GM12878 (cell line): ENCODE measurements around the gene BICDL2. TPM values are rescaled to one million over a fixed set of nuclear protein-coding genes. Genes with fewer than 3 reads are reported as not detected.

Source experiments
- ATAC-seq: fragments of 200-7000 bp; cut with Tn5 transposase; 3 replicates; pipeline ENCODE4 v1.9.1; 2020; ENCODE audit warnings: mild to moderate bottlenecking, moderate library complexity
- BruUV-seq: library from RNA; stranded (reverse); fragments of 400-500 nt; replicated peaks from 2 replicates; lab custom pipeline; 2021; lab: Mats Ljungman, UMichigan
- CTCF ChIA-PET: fragments of 300-600 bp; sonication (Branson Sonifier 250); formaldehyde crosslinking; extraction: SDS; loops from one replicate; lab custom pipeline; 2021; ENCODE audit warnings: inconsistent platforms; lab: Yijun Ruan, JAX
- POLR2A ChIA-PET: fragments of 350-600 bp; formaldehyde crosslinking; extraction: SDS; loops from one replicate; lab custom pipeline; 2021; ENCODE audit warnings: inconsistent platforms; lab: Charles Lee
- RAD21 ChIA-PET: fragments of 300-600 bp; sonication (Branson Sonifier 250); formaldehyde crosslinking; loops from one replicate; lab custom pipeline; 2023; ENCODE audit warnings: antibody characterized with exemption; ENCODE audit not compliant: unreplicated experiment; lab: Charles Lee
- SMC1A ChIA-PET: fragments of 300-600 bp; sonication (Branson Sonifier 250); formaldehyde crosslinking; loops from one replicate; lab custom pipeline; 2023; ENCODE audit not compliant: unreplicated experiment, uncharacterized antibody; lab: Charles Lee
- DNase-seq: peaks from one replicate; pipeline ENCODE4 v3.0.0-alpha.2; 2011; ENCODE audit warnings: low read depth, low spot score
- FAIRE-seq: peaks from 3 replicates; lab custom pipeline; 2011; peaks lifted over from hg19 to GRCh38; lab: Jason Lieb, UNC
- H2AFZ ChIP-seq: 2 replicates; pipeline ENCODE4 v1.6.0; 2011; ENCODE audit warnings: low read depth, low read length, control low read depth; ENCODE audit not compliant: control insufficient read depth
- H3K27ac ChIP-seq: 2 replicates; pipeline ENCODE4 v1.5.1; 2011; ENCODE audit warnings: control low read depth; ENCODE audit not compliant: control insufficient read depth, insufficient read depth
- H3K27me3 ChIP-seq, 2 experiments: replicated peaks in 1 of 2; 2 replicates each; pipeline versions ENCODE4 v1.6.0 to v1.6.1; 2011; ENCODE audit warnings: low read length in 1 of 2; ENCODE audit not compliant: control insufficient read depth in 2 of 2, insufficient read depth in 2 of 2
- H3K36me3 ChIP-seq, 2 experiments: 2 replicates each; pipeline ENCODE4 v1.5.1; 2011; ENCODE audit warnings: low read length in 1 of 2; ENCODE audit not compliant: control insufficient read depth in 2 of 2, insufficient read depth in 2 of 2
- H3K4me1 ChIP-seq: 2 replicates; pipeline ENCODE4 v1.6.1; 2011; ENCODE audit warnings: mild to moderate bottlenecking, low read length, moderate library complexity, mixed read lengths; ENCODE audit not compliant: control insufficient read depth, insufficient read depth
- H3K4me2 ChIP-seq: 2 replicates; pipeline ENCODE4 v1.6.0; 2011; ENCODE audit warnings: control low read depth; ENCODE audit not compliant: control insufficient read depth, insufficient read depth
- H3K4me3 ChIP-seq: fragments of 200-600 bp; sonication (generic); 2 replicates; pipeline ENCODE4 v1.5.1; 2016
- H3K79me2 ChIP-seq: 2 replicates; pipeline ENCODE4 v1.6.0; 2011; ENCODE audit warnings: low read length; ENCODE audit not compliant: control insufficient read depth, insufficient read depth
- H3K9ac ChIP-seq: 2 replicates; pipeline ENCODE4 v1.8.0; 2011; ENCODE audit warnings: low read length, control low read depth, mixed read lengths; ENCODE audit not compliant: control insufficient read depth, insufficient read depth
- H3K9me3 ChIP-seq: replicated peaks from 3 replicates; pipeline ENCODE4 v1.5.1; 2011; ENCODE audit warnings: mild to moderate bottlenecking, low read length; ENCODE audit not compliant: control insufficient read depth, insufficient read depth
- H4K20me1 ChIP-seq: 2 replicates; pipeline ENCODE4 v1.6.0; 2011; ENCODE audit not compliant: control insufficient read depth, insufficient read depth
- ATF3 ChIP-seq: IDR thresholded peaks from 2 replicates; pipeline ENCODE4 v1.6.1; 2011; ENCODE audit warnings: low read depth, mild to moderate bottlenecking, low read length, moderate library complexity, borderline replicate concordance; ENCODE audit errors: extremely low read depth
- CBX5 ChIP-seq: sonication (generic); IDR thresholded peaks from 2 replicates; pipeline ENCODE4 v1.6.1; 2016; ENCODE audit warnings: low read depth, moderate library complexity, mild to moderate bottlenecking, inconsistent platforms
- ETV6 ChIP-seq, 2 experiments: fragments of 450-650 bp in 1 of 2; IDR thresholded peaks in 1 of 2; conservative IDR thresholded peaks in 1 of 2; 2 replicates each; pipeline ENCODE4 v1.6.1; 2014; ENCODE audit warnings: antibody characterized with exemption in 1 of 2, borderline replicate concordance in 1 of 2, low read depth in 1 of 2, mild to moderate bottlenecking in 1 of 2, moderate library complexity in 1 of 2
- IKZF1 ChIP-seq: fragments of 450-650 bp; conservative IDR thresholded peaks from 2 replicates; pipeline ENCODE4 v1.6.1; 2017; ENCODE audit warnings: antibody characterized with exemption, mild to moderate bottlenecking
- WRNIP1 ChIP-seq: IDR thresholded peaks from 2 replicates; pipeline ENCODE4 v1.6.1; 2011; ENCODE audit warnings: low read depth, low read length, improper control_type of control experiment, borderline replicate concordance
- WGBS: methylation state at CpG from one replicate; pipeline ENCODE4 v1.1.6; 2016; ENCODE audit warnings: low lambda C conversion rate; ENCODE audit not compliant: insufficient replicate concordance, insufficient coverage; ENCODE audit errors: missing lambda C conversion rate; 5-methylcytosine and 5-hydroxymethylcytosine counted together
- in situ Hi-C: fragments of 300-500 bp; cut with MboI; formaldehyde crosslinking; loops from 9 replicates; pipeline ENCODE4 v1.14.3; 2018; ENCODE audit warnings: mixed read lengths
- intact Hi-C: fragments of 100-400 bp; cut with micrococcal nuclease; formaldehyde crosslinking; loops from one replicate; pipeline ENCODE4 v1.14.2; 2022; ENCODE audit not compliant: unreplicated experiment
- polyA plus RNA-seq, 11 experiments: library from polyadenylated mRNA; depleted of rRNA in 4 of 11; unstranded in 6 of 11; stranded (reverse) in 5 of 11; fragments of >200 nt; fragmentation: Nextera tagmentation in 4 of 11; fragmentation: Illumina TruSeq in 1 of 11; extraction: Ambion mirVana in 4 of 11; extraction: Trizol in 1 of 11; gene quantifications; 1 replicate in 1 of 11; 2 replicates in 10 of 11; pipeline versions ENCODE4 v1.2.1 to v1.2.3, GENCODE V29; 2011 to 2016; ENCODE audit warnings: inconsistent platforms in 2 of 11, missing spikeins in 2 of 11, low read depth in 1 of 11
- total RNA-seq, 4 experiments: library from RNA; depleted of rRNA in 3 of 4; stranded (reverse); fragments of >200 nt in 3 of 4; fragmentation: Illumina TruSeq in 1 of 4; extraction: Trizol in 1 of 4; gene quantifications; 2 replicates each; pipeline versions ENCODE4 v1.2.1 to v1.2.3, GENCODE V29; 2013 to 2021

The BICDL2 gene
- total and polyA plus RNA-seq, 10 of the 15 experiments (the other 5 are each of a cell fraction or from before 2014, with no cell fraction given), result not detected

GRCh38 chr16:3085868-3086595, 49.3 kb upstream of the BICDL2 start:
- Histone ChIP-seq H3K27me3 (no peaks in the 10 kb centered on the region), H4K20me1 (no peaks in the 10 kb centered on the region), H3K9me3 (peaks cover 1% of the 10 kb centered on the region; the same call in 1 of the 3 replicates), H2AFZ (no peak overlapping the region), H3K4me3 (no peak overlapping the region), H3K9ac (no peak overlapping the region), H3K36me3 (no peaks in the 10 kb centered on the region), H3K79me2 (no peaks in the 10 kb centered on the region), H3K4me2 (no peak overlapping the region), H3K27ac (no peak overlapping the region), H3K4me1 (no peaks in the 10 kb centered on the region)
- no peak for DNase-seq
- TF ChIP-seq ATF3, result no peak
- TF ChIP-seq CBX5, result no peak
- TF ChIP-seq IKZF1, result no peak
- TF ChIP-seq ETV6 (conservative IDR thresholded peaks at IDR 0.05 in 1 of 2, IDR thresholded peaks at IDR 0.05 in 1 of 2; ENCODE audit: borderline replicate concordance in 1 of 2, low read depth in 1 of 2), result no peak
- no peak for TF ChIP-seq WRNIP1
- in situ Hi-C loops, result no loop called here
- intact Hi-C loops, result no loop called here
- ChIA-PET POLR2A (no interaction called here), RAD21 (no interaction called here), SMC1A (interaction anchor here (1.0 to 1.3 kb wide), 2 partner anchors 10 to 22 kb away, joined by 3 to 8 read pairs; no protein-coding TSS in a partner anchor), CTCF (interaction anchor here (1.0 to 1.7 kb wide), 4 partner anchors 22 to 54 kb away, joined by 3 to 7 read pairs (median 4); partner anchors contain the start of gene IL32)
- FAIRE-seq, result no peak
- BruUV-seq, result no TSS peak
- WGBS, result 66% methylated on average over 17 of the region's 17 CpGs
- ATAC-seq, result no peak
